Activated naive CD4-positive, alpha-beta T cell treated with anti-CD3 and anti-CD28 coated beads for 36 hours (primary cell): ENCODE results near the gene PRR14. TPM values are rescaled to one million over a fixed set of nuclear protein-coding genes. Genes with fewer than 3 reads are reported as not detected.

Experiments used
- CTCF ChIA-PET: fragments of 350-600 bp; sonication (Branson Sonifier 250); formaldehyde crosslinking; loops from one replicate; lab custom pipeline; 2021; ENCODE audit warnings: antibody characterized with exemption; lab: Charles Lee
- DNase-seq: peaks from one replicate; pipeline ENCODE4 v3.0.0-alpha.2; 2020
- H3K27ac Mint-ChIP-seq: one replicate; pipeline ENCODE4 v1.8.0; 2021; ENCODE audit warnings: mild to moderate bottlenecking, mixed read lengths
- H3K27me3 Mint-ChIP-seq: one replicate; pipeline ENCODE4 v1.8.0; 2021; ENCODE audit warnings: low read depth, mixed read lengths
- H3K36me3 Mint-ChIP-seq: one replicate; pipeline ENCODE4 v1.8.0; 2021; ENCODE audit warnings: low read depth, mixed read lengths
- H3K4me1 Mint-ChIP-seq: one replicate; pipeline ENCODE4 v1.8.0; 2021; ENCODE audit warnings: low read depth, mixed read lengths
- H3K4me3 Mint-ChIP-seq: one replicate; pipeline ENCODE4 v1.8.0; 2021; ENCODE audit warnings: mild to moderate bottlenecking, moderate library complexity, mixed read lengths
- H3K9me3 Mint-ChIP-seq: one replicate; pipeline ENCODE4 v1.8.0; 2021; ENCODE audit warnings: mixed read lengths
- intact Hi-C: fragments of 100-400 bp; cut with micrococcal nuclease; formaldehyde crosslinking; loops from one replicate; pipeline ENCODE4 v1.15.1; 2023
- total RNA-seq, 2 experiments: library from RNA; stranded (reverse); gene quantifications; one replicate each; pipeline ENCODE4 v1.2.3, GENCODE V29; 2021

Gene PRR14
- 10 to 100 TPM; 50.6 to 52.4 TPM for total RNA-seq

- peak within 1 kb of the TSS; percentile 91 for H3K27ac Mint-ChIP-seq
- CTCF ChIA-PET, result interaction anchor here (0.5 to 2.8 kb wide), 14 partner anchors 9 to 193 kb away, joined by 3 to 18 read pairs (median 3); no protein-coding TSS in a partner anchor
- peaks cover 22% of the 10 kb centered on the region for H3K4me1 Mint-ChIP-seq
- no peaks in the 10 kb centered on the region for H3K9me3 Mint-ChIP-seq
- intact Hi-C loops, result loop anchor here (1.0 to 2.0 kb wide), 12 partner anchors 8 to 530 kb away; partner anchors contain the start of genes FBRS, FUS, PHKG2 and TBC1D10B
- DNase-seq, result peak; percentile 100
- peaks cover 20% of the 10 kb centered on the region for H3K36me3 Mint-ChIP-seq
- H3K4me3 Mint-ChIP-seq, result peak within 1 kb of the TSS; percentile 85
- H3K27me3 Mint-ChIP-seq, result no peaks in the 10 kb centered on the region
Observed at GRCh38 chr16:30650369-30651123, at the start of gene PRR14. PRR14 (plus strand) TSS chr16:30650960; CDS start chr16:30651646, 686 bp downstream.

GRCh38 chr16:30601966-30602365, 48.8 kb upstream of the PRR14 start:
- no peaks in the 10 kb centered on the region for H3K27me3 Mint-ChIP-seq
- no peak for DNase-seq
- peaks cover 23% of the 10 kb centered on the region for H3K36me3 Mint-ChIP-seq
- CTCF ChIA-PET, result interaction anchor here (0.9 to 1.6 kb wide), 5 partner anchors 14 to 172 kb away, joined by 3 to 11 read pairs (median 6); partner anchors contain the start of genes DCTPP1 and ITGAL
- H3K9me3 Mint-ChIP-seq, result no peaks in the 10 kb centered on the region
- intact Hi-C loops, result no loop called here
- H3K4me1 Mint-ChIP-seq, result peaks cover 6% of the 10 kb centered on the region
- H3K27ac Mint-ChIP-seq, result no peak overlapping the region
- H3K4me3 Mint-ChIP-seq, result no peak overlapping the region

- Mint-ChIP-seq H3K36me3 (peaks cover 24% of the 10 kb centered on the region), H3K27me3 (no peaks in the 10 kb centered on the region), H3K9me3 (no peaks in the 10 kb centered on the region), H3K4me1 (peaks cover 10% of the 10 kb centered on the region), H3K4me3 (no peak overlapping the region), H3K27ac (no peak overlapping the region)
- intact Hi-C loops, result no loop called here
- CTCF ChIA-PET, result interaction anchor here (0.6 to 1.9 kb wide), 7 partner anchors 11 to 173 kb away, joined by 3 to 11 read pairs (median 3); partner anchors contain the start of genes DCTPP1 and ZNF747
- DNase-seq, result no peak
Observed at GRCh38 chr16:30602616-30603277, 48.0 kb upstream of the PRR14 start.

GRCh38 chr16:30603945-30604315, 46.8 kb upstream of the PRR14 start:
- intact Hi-C loops, result no loop called here
- Mint-ChIP-seq H3K27me3 (no peaks in the 10 kb centered on the region), H3K9me3 (no peaks in the 10 kb centered on the region), H3K4me1 (peaks cover 14% of the 10 kb centered on the region), H3K4me3 (no peak overlapping the region), H3K27ac (no peak overlapping the region), H3K36me3 (peaks cover 28% of the 10 kb centered on the region)
- CTCF ChIA-PET, result interaction anchor here (0.9 to 1.9 kb wide), 3 partner anchors 11 to 155 kb away, joined by 3 to 5 read pairs (median 4); partner anchors contain the start of gene ZNF747
- DNase-seq, result no peak

- CTCF ChIA-PET, result interaction anchor here (1.9 kb wide), 1 partner anchor 69 kb away, joined by 5 read pairs; the partner anchor contains the start of gene ZNF747
- H3K4me1 Mint-ChIP-seq, result peaks cover 17% of the 10 kb centered on the region
- no peak for DNase-seq
- H3K4me3 Mint-ChIP-seq, result no peak overlapping the region
- H3K36me3 Mint-ChIP-seq, result peaks cover 28% of the 10 kb centered on the region
- no peak overlapping the region for H3K27ac Mint-ChIP-seq
- intact Hi-C loops, result no loop called here
- no peaks in the 10 kb centered on the region for H3K9me3 Mint-ChIP-seq
- no peaks in the 10 kb centered on the region for H3K27me3 Mint-ChIP-seq
Observed at GRCh38 chr16:30604316-30604947, 46.3 kb upstream of the PRR14 start.

- no peak overlapping the region for H3K4me3 Mint-ChIP-seq
- intact Hi-C loops, result no loop called here
- H3K9me3 Mint-ChIP-seq, result no peaks in the 10 kb centered on the region
- H3K4me1 Mint-ChIP-seq, result peaks cover 17% of the 10 kb centered on the region
- H3K27ac Mint-ChIP-seq, result no peak overlapping the region
- no peaks in the 10 kb centered on the region for H3K27me3 Mint-ChIP-seq
- H3K36me3 Mint-ChIP-seq, result peaks cover 28% of the 10 kb centered on the region
- CTCF ChIA-PET, result no interaction called here
- no peak for DNase-seq
Observed at GRCh38 chr16:30605158-30605557, 45.6 kb upstream of the PRR14 start.

GRCh38 chr16:30606004-30606403, 44.8 kb upstream of the PRR14 start:
- H3K36me3 Mint-ChIP-seq, result peaks cover 28% of the 10 kb centered on the region
- CTCF ChIA-PET, result interaction anchor here (0.6 kb wide), 1 partner anchor 31 kb away, joined by 3 read pairs; no protein-coding TSS in a partner anchor
- H3K9me3 Mint-ChIP-seq, result no peaks in the 10 kb centered on the region
- H3K27ac Mint-ChIP-seq, result no peak overlapping the region
- DNase-seq, result no peak
- H3K27me3 Mint-ChIP-seq, result no peaks in the 10 kb centered on the region
- H3K4me3 Mint-ChIP-seq, result no peak overlapping the region
- intact Hi-C loops, result no loop called here
- peaks cover 23% of the 10 kb centered on the region for H3K4me1 Mint-ChIP-seq

- intact Hi-C loops, result no loop called here
- CTCF ChIA-PET, result interaction anchor here (0.7 to 3.9 kb wide), 7 partner anchors 11 to 179 kb away, joined by 3 to 24 read pairs (median 8); partner anchors contain the start of gene DCTPP1
- Mint-ChIP-seq H3K4me3 (peak overlapping the region; percentile 83), H3K4me1 (peaks cover 20% of the 10 kb centered on the region), H3K9me3 (no peaks in the 10 kb centered on the region), H3K36me3 (peaks cover 20% of the 10 kb centered on the region), H3K27me3 (no peaks in the 10 kb centered on the region), H3K27ac (peak overlapping the region; percentile 96)
- DNase-seq, result peak; percentile 60
Observed at GRCh38 chr16:30609002-30609925, 41.5 kb upstream of the PRR14 start.

GRCh38 chr16:30609926-30610839, 40.6 kb upstream of the PRR14 start, which contains the start of gene ZNF689:
ZNF689 (minus strand) TSS chr16:30610389; CDS start chr16:30610041, 348 bp downstream.
- Mint-ChIP-seq H3K36me3 (peaks cover 13% of the 10 kb centered on the region), H3K4me1 (peaks cover 20% of the 10 kb centered on the region), H3K9me3 (no peaks in the 10 kb centered on the region), H3K27me3 (no peaks in the 10 kb centered on the region), H3K27ac (peak within 1 kb of the TSS; percentile 96), H3K4me3 (peak within 1 kb of the TSS; percentile 83)
- intact Hi-C loops, result loop anchor here (1.0 to 5.0 kb wide), 7 partner anchors 25 to 488 kb away; partner anchors contain the start of genes DCTPP1, FBRS, MAPK3 and PRR14
- CTCF ChIA-PET, result interaction anchor here (0.5 to 3.9 kb wide), 8 partner anchors 12 to 547 kb away, joined by 3 to 24 read pairs (median 4); partner anchors contain the start of gene DCTPP1
- peak; percentile 98 for DNase-seq

- intact Hi-C loops, result loop anchor here (1.0 kb wide), 1 partner anchor 185 kb away; the partner anchor contains the start of gene DCTPP1
- Mint-ChIP-seq H3K27me3 (no peaks in the 10 kb centered on the region), H3K27ac (no peak overlapping the region), H3K36me3 (no peaks in the 10 kb centered on the region), H3K4me3 (no peak overlapping the region), H3K9me3 (no peaks in the 10 kb centered on the region), H3K4me1 (peaks cover 3% of the 10 kb centered on the region)
- CTCF ChIA-PET, result interaction anchor here (0.6 to 4.8 kb wide), 33 partner anchors 12 to 247 kb away, joined by 3 to 51 read pairs (median 4); partner anchors contain the start of genes DCTPP1, PRR14, ZNF764 and ZNF785
- peak; percentile 91 for DNase-seq
Observed at GRCh38 chr16:30615358-30616091, 35.2 kb upstream of the PRR14 start.
